ENCODE measurements around the gene DNAH5.

The DNAH5 gene

DNA sequence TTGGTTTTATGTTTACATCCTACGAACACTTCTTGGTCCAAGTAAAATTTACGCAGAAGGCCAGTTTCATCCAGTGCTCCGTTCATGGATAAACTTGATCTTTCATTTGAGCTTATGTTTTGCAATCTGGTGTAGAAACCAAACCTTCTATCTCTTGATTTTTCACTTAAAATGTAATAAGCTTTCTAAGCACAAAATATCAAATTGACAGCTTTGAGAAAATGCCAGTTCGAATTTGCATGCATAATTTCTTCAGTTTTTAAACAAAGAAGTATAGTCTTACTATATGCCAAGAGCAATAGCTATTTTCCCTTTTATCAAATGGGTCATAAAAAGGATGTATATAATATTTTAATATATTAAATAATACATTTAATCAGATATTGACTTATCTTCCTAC lies 17.8 kb downstream of the DNAH5 start:
- Histone ChIP-seq H3K36me3 (replicated peaks in 1 of 2; ENCODE audit: control insufficient read depth in 2 of 2, insufficient read depth in 2 of 2, low read length in 2 of 2) (no peaks in the 10 kb centered on the region), H4K8ac (ENCODE audit: low read depth, low read length) (no peak overlapping the region), H3K4me1 (ENCODE audit: control insufficient read depth in 2 of 2, insufficient read depth in 1 of 2, low read depth in 1 of 2, low read length in 2 of 2) (peaks cover 0 to 2% of the 10 kb centered on the region in 2 donors), H3K18ac (ENCODE audit: low read length) (no peak overlapping the region), H2AK5ac (ENCODE audit: low read depth, low read length) (no peak overlapping the region), H3K9ac (ENCODE audit: low read depth, low read length, poor library complexity) (no peak overlapping the region), H3K14ac (ENCODE audit: low read length) (no peak overlapping the region), H2BK12ac (ENCODE audit: low read length) (no peak overlapping the region), H2BK120ac (ENCODE audit: low read depth, low read length) (no peak overlapping the region), H3K4me3 (ENCODE audit: low read length in 2 of 2) (no peak overlapping the region), H4K91ac (ENCODE audit: low read depth, low read length, poor library complexity) (no peak overlapping the region), H3K27me3 (ENCODE audit: control insufficient read depth in 3 of 3, insufficient read depth in 3 of 3, low read depth in 1 of 3, low read length in 3 of 3) (no peaks in the 10 kb centered on the region), H3K23ac (ENCODE audit: low read depth, low read length, poor library complexity) (no peak overlapping the region), H3K79me1 (ENCODE audit: low read depth, low read length) (no peaks in the 10 kb centered on the region), H2BK15ac (ENCODE audit: low read length) (no peak overlapping the region), H2BK5ac (ENCODE audit: low read length) (no peak overlapping the region), H2AFZ (ENCODE audit: low read length) (no peak overlapping the region), H3K4me2 (ENCODE audit: insufficient read depth, low read length, poor library complexity, severe bottlenecking) (no peak overlapping the region), H3K27ac (replicated peaks; ENCODE audit: low read length) (no peak overlapping the region), H3K4ac (ENCODE audit: low read length) (no peak overlapping the region), H3K9me3 (replicated peaks in 1 of 2; ENCODE audit: control insufficient read depth in 2 of 2, insufficient read depth in 1 of 2, low read depth in 1 of 2, low read length in 2 of 2) (no peaks in the 10 kb centered on the region)
- no peak for DNase-seq (ENCODE audit: low spot score)
- no CpG with 5 or more reads among the region's 4 CpGs for WGBS, 2 donors (ENCODE audit: extremely low coverage in 2 of 2, insufficient read length in 2 of 2, insufficient replicate concordance in 1 of 2)

DNA sequence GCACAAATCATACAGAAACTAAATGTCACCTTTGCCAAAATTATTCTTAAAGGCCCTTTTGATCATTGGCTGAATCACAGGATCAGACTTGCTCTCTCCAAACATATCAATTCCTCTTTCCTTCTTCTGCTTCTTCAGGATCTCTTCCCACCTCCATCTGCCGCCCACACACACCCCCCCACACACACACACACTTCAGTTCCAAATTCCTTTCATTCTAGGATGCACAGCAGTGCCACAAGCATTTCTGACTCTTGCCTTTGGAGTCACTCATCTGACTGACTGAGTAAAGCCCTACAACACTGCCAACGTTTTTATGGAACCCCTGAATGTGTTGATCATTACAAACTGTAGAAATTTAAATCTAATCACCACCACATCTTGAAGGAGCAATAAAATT lies 22.9 kb downstream of the DNAH5 start:
- Histone ChIP-seq H3K4me1 (ENCODE audit: control insufficient read depth in 2 of 2, insufficient read depth in 1 of 2, low read depth in 1 of 2, low read length in 2 of 2) (peaks cover 0 to 7% of the 10 kb centered on the region in 2 donors), H3K9me3 (replicated peaks in 1 of 2; ENCODE audit: control insufficient read depth in 2 of 2, insufficient read depth in 1 of 2, low read depth in 1 of 2, low read length in 2 of 2) (no peaks in the 10 kb centered on the region), H3K4ac (ENCODE audit: low read length) (no peak overlapping the region), H4K8ac (ENCODE audit: low read depth, low read length) (no peak overlapping the region), H3K36me3 (replicated peaks in 1 of 2; ENCODE audit: control insufficient read depth in 2 of 2, insufficient read depth in 2 of 2, low read length in 2 of 2) (no peaks in the 10 kb centered on the region), H2BK15ac (ENCODE audit: low read length) (no peak overlapping the region), H4K91ac (ENCODE audit: low read depth, low read length, poor library complexity) (no peak overlapping the region), H3K27ac (replicated peaks; ENCODE audit: low read length) (no peak overlapping the region), H2BK5ac (ENCODE audit: low read length) (no peak overlapping the region), H3K79me1 (ENCODE audit: low read depth, low read length) (no peaks in the 10 kb centered on the region), H3K27me3 (ENCODE audit: control insufficient read depth in 3 of 3, insufficient read depth in 3 of 3, low read depth in 1 of 3, low read length in 3 of 3) (no peaks in the 10 kb centered on the region), H3K18ac (ENCODE audit: low read length) (no peak overlapping the region), H2AK5ac (ENCODE audit: low read depth, low read length) (no peak overlapping the region), H3K14ac (ENCODE audit: low read length) (no peak overlapping the region), H2BK120ac (ENCODE audit: low read depth, low read length) (no peak overlapping the region), H3K23ac (ENCODE audit: low read depth, low read length, poor library complexity) (no peak overlapping the region), H2BK12ac (ENCODE audit: low read length) (no peak overlapping the region), H3K4me2 (ENCODE audit: insufficient read depth, low read length, poor library complexity, severe bottlenecking) (no peak overlapping the region), H2AFZ (ENCODE audit: low read length) (peak overlapping the region; percentile 35), H3K4me3 (ENCODE audit: low read length in 2 of 2) (no peak overlapping the region), H3K9ac (ENCODE audit: low read depth, low read length, poor library complexity) (no peak overlapping the region)
- DNase-seq (ENCODE audit: low spot score) = no peak
- WGBS, 2 donors (ENCODE audit: extremely low coverage in 2 of 2, insufficient read length in 2 of 2, insufficient replicate concordance in 1 of 2) = no CpG with 5 or more reads among the region's 2 CpGs

- H2BK12ac ChIP-seq (ENCODE audit: low read length) = no peak overlapping the region
- no peak overlapping the region for H3K4me2 ChIP-seq (ENCODE audit: insufficient read depth, low read length, poor library complexity, severe bottlenecking)
- H4K8ac ChIP-seq (ENCODE audit: low read depth, low read length) = no peak overlapping the region
- no CpG with 5 or more reads among the region's 1 CpG for WGBS, 2 donors (ENCODE audit: extremely low coverage in 2 of 2, insufficient read length in 2 of 2, insufficient replicate concordance in 1 of 2)
- no peak overlapping the region for H3K27ac ChIP-seq (replicated peaks; ENCODE audit: low read length)
- H4K91ac ChIP-seq (ENCODE audit: low read depth, low read length, poor library complexity) = no peak overlapping the region
- H3K4ac ChIP-seq (ENCODE audit: low read length) = no peak overlapping the region
- no peak for DNase-seq (ENCODE audit: low spot score)
- H3K4me1 ChIP-seq (ENCODE audit: control insufficient read depth in 2 of 2, insufficient read depth in 1 of 2, low read depth in 1 of 2, low read length in 2 of 2) = peaks cover 0 to 7% of the 10 kb centered on the region in 2 donors
- no peak overlapping the region for H2AFZ ChIP-seq (ENCODE audit: low read length)
- H2BK120ac ChIP-seq (ENCODE audit: low read depth, low read length) = no peak overlapping the region
- no peak overlapping the region for H3K4me3 ChIP-seq (ENCODE audit: low read length in 2 of 2)
- H3K23ac ChIP-seq (ENCODE audit: low read depth, low read length, poor library complexity) = no peak overlapping the region
- H3K14ac ChIP-seq (ENCODE audit: low read length) = no peak overlapping the region
- no peaks in the 10 kb centered on the region for H3K79me1 ChIP-seq (ENCODE audit: low read depth, low read length)
- no peak overlapping the region for H3K9ac ChIP-seq (ENCODE audit: low read depth, low read length, poor library complexity)
- H2BK5ac ChIP-seq (ENCODE audit: low read length) = no peak overlapping the region
- H2BK15ac ChIP-seq (ENCODE audit: low read length) = no peak overlapping the region
- no peak overlapping the region for H2AK5ac ChIP-seq (ENCODE audit: low read depth, low read length)
- H3K9me3 ChIP-seq (replicated peaks in 1 of 2; ENCODE audit: control insufficient read depth in 2 of 2, insufficient read depth in 1 of 2, low read depth in 1 of 2, low read length in 2 of 2) = no peaks in the 10 kb centered on the region
- H3K27me3 ChIP-seq (ENCODE audit: control insufficient read depth in 3 of 3, insufficient read depth in 3 of 3, low read depth in 1 of 3, low read length in 3 of 3) = no peaks in the 10 kb centered on the region
- no peaks in the 10 kb centered on the region for H3K36me3 ChIP-seq (replicated peaks in 1 of 2; ENCODE audit: control insufficient read depth in 2 of 2, insufficient read depth in 2 of 2, low read length in 2 of 2)
- H3K18ac ChIP-seq (ENCODE audit: low read length) = no peak overlapping the region
Measured at GRCh38 chr5:13919786-13920185, 24.7 kb downstream of the DNAH5 start.

- no peaks in the 10 kb centered on the region for H3K9me3 ChIP-seq (replicated peaks in 1 of 2; ENCODE audit: control insufficient read depth in 2 of 2, insufficient read depth in 1 of 2, low read depth in 1 of 2, low read length in 2 of 2)
- no peaks in the 10 kb centered on the region for H3K79me1 ChIP-seq (ENCODE audit: low read depth, low read length)
- no peak overlapping the region for H3K4ac ChIP-seq (ENCODE audit: low read length)
- DNase-seq (ENCODE audit: low spot score) = no peak
- WGBS, 2 donors (ENCODE audit: extremely low coverage in 2 of 2, insufficient read length in 2 of 2, insufficient replicate concordance in 1 of 2) = no CpG with 5 or more reads among the region's 15 CpGs
- H4K91ac ChIP-seq (ENCODE audit: low read depth, low read length, poor library complexity) = no peak overlapping the region
- H2BK5ac ChIP-seq (ENCODE audit: low read length) = no peak overlapping the region
- H3K4me3 ChIP-seq (ENCODE audit: low read length in 2 of 2) = no peak overlapping the region
- no peak overlapping the region for H3K27ac ChIP-seq (replicated peaks; ENCODE audit: low read length)
- no peak overlapping the region for H4K8ac ChIP-seq (ENCODE audit: low read depth, low read length)
- no peak overlapping the region for H2BK15ac ChIP-seq (ENCODE audit: low read length)
- no peak overlapping the region for H3K9ac ChIP-seq (ENCODE audit: low read depth, low read length, poor library complexity)
- H3K4me2 ChIP-seq (ENCODE audit: insufficient read depth, low read length, poor library complexity, severe bottlenecking) = no peak overlapping the region
- H2BK120ac ChIP-seq (ENCODE audit: low read depth, low read length) = no peak overlapping the region
- H2BK12ac ChIP-seq (ENCODE audit: low read length) = no peak overlapping the region
- H3K36me3 ChIP-seq (replicated peaks in 1 of 2; ENCODE audit: control insufficient read depth in 2 of 2, insufficient read depth in 2 of 2, low read length in 2 of 2) = no peaks in the 10 kb centered on the region
- H3K14ac ChIP-seq (ENCODE audit: low read length) = no peak overlapping the region
- H3K18ac ChIP-seq (ENCODE audit: low read length) = no peak overlapping the region
- no peak overlapping the region for H2AFZ ChIP-seq (ENCODE audit: low read length)
- H3K23ac ChIP-seq (ENCODE audit: low read depth, low read length, poor library complexity) = no peak overlapping the region
- H3K4me1 ChIP-seq (ENCODE audit: control insufficient read depth in 2 of 2, insufficient read depth in 1 of 2, low read depth in 1 of 2, low read length in 2 of 2) = peaks cover 0 to 7% of the 10 kb centered on the region in 2 donors
- H3K27me3 ChIP-seq (ENCODE audit: control insufficient read depth in 3 of 3, insufficient read depth in 3 of 3, low read depth in 1 of 3, low read length in 3 of 3) = no peaks in the 10 kb centered on the region
- H2AK5ac ChIP-seq (ENCODE audit: low read depth, low read length) = no peak overlapping the region
Measured at GRCh38 chr5:13919087-13919486, 25.4 kb downstream of the DNAH5 start.

All from neuronal stem cell (in vitro differentiated cells).